NT2/D1 (cell line): ENCODE measurements around the gene GLYR1.
"Not testable (repeated sequence)": the region's sequence is repeated elsewhere in the genome, so short reads cannot be mapped to it uniquely, and the experiment has no call there.

Experiments
- DNase-seq: peaks from one replicate; pipeline ENCODE4 v3.0.0-alpha.2; 2011; ENCODE audit warnings: low read depth, low spot score
- H3K27me3 ChIP-seq: 2 replicates; pipeline ENCODE4 v1.6.0; 2011; ENCODE audit warnings: mild to moderate bottlenecking; ENCODE audit not compliant: insufficient read length, insufficient read depth
- H3K36me3 ChIP-seq: 2 replicates; pipeline ENCODE4 v1.6.1; 2011; ENCODE audit warnings: mild to moderate bottlenecking, low read length, mixed read lengths; ENCODE audit not compliant: insufficient read depth, insufficient read length
- H3K4me1 ChIP-seq: 2 replicates; pipeline ENCODE4 v1.5.1; 2011; ENCODE audit not compliant: insufficient read depth, insufficient read length
- H3K4me3 ChIP-seq: 2 replicates; pipeline ENCODE4 v1.5.1; 2011; ENCODE audit warnings: low read depth; ENCODE audit not compliant: insufficient read length
- H3K9ac ChIP-seq: 2 replicates; pipeline ENCODE4 v1.6.0; 2011; ENCODE audit warnings: low read depth; ENCODE audit not compliant: insufficient read length
- H3K9me3 ChIP-seq: 2 replicates; pipeline ENCODE4 v1.5.1; 2011; ENCODE audit warnings: mild to moderate bottlenecking, low read length; ENCODE audit not compliant: insufficient read depth
- SUZ12 ChIP-seq: IDR thresholded peaks from 2 replicates; pipeline ENCODE4 v1.6.1; 2011; ENCODE audit not compliant: insufficient read length, insufficient read depth; ENCODE audit errors: extremely low read depth
- YY1 ChIP-seq: IDR thresholded peaks from 2 replicates; pipeline ENCODE4 v1.6.1; 2011; ENCODE audit not compliant: insufficient read length, insufficient read depth
- ZNF274 ChIP-seq: IDR thresholded peaks from 2 replicates; pipeline ENCODE4 v1.6.1; 2011; ENCODE audit warnings: mild to moderate bottlenecking, low read depth, low read length

GLYR1 gene

DNA sequence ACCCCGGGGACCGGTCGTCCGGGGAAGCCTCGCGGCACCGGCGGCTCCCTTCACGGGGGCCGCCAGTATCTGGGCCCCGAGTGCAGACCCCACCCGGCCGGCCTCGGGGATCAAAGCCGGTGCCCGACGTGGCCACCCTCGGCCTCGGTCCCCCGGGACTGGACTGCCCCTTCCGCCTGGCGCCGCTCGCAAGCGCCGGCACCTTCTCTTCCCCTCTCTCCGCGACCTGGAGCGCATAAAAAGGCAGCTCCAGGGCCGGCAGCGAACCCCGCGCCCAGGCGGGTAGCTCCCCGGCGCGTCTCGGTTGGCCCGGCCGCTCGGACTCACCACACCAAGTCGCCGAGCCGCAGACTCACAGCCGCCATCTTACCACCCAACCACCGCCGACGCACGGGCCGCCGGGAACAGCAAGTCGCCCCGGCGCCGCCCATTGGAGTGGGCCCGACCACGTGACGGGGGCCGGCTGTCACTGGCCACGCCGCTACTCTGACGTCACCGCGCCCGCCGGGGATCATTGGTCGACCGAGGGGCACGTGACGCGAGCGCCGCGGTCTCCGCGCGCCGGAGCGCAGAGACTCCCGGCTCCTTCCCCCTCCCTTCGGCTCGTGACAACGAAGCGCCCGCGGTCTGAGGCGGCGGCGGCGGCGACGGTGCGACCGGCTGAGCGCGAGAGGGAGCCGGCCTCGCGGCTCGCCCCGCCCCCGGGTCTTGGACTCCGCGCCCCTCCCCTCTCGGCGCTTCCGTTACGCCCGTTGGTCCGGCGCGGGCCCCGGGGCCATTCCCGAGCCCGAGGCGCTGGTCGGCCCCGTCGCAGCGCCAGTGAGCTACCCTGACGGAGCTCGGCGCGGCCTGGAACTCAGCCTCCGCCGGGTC lies at the start of gene GLYR1, which contains the start of gene UBN1:
Gene GLYR1, minus strand, starts transcription at position 388 of the 873 bp plus-strand sequence. Its CDS starts 23 bp downstream, at position 365.
Gene UBN1, plus strand, starts transcription at position 581 of the 873 bp plus-strand sequence. CDS start 5,437 bp downstream, outside the sequence.
- Histone ChIP-seq H3K4me1 (no peaks in the 10 kb centered on the region), H3K36me3 (peaks cover 49% of the 10 kb centered on the region), H3K9me3 (no peaks in the 10 kb centered on the region), H3K9ac (peak within 1 kb of the TSS; percentile 96), H3K4me3 (peak within 1 kb of the TSS; percentile 90), H3K27me3 (no peaks in the 10 kb centered on the region)
- peak; percentile 82 for TF ChIP-seq YY1
- TF ChIP-seq ZNF274, result no peak
- DNase-seq, result peak; percentile 99

DNA sequence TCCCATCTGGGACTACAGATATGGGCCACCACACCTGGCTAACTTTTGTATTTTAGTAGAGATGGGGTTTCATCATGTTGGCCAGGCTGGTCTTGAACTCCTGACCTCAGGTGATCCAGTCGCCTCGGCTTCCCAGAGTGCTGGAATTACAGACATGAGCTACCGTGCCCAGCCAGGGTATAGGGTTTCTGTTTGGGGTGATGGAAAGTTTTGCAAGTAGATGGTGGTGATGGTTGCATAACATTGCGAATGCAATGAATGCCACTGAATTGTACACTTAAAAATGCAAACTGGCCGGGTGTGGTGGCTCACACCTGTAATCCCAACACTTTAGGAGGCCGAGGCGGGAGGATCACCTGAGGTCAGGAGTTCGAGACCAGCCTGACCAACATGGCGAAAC lies 49.7 kb upstream of the GLYR1 start:
- H3K4me3 ChIP-seq, DNase-seq, H3K27me3 ChIP-seq, H3K9me3 ChIP-seq, H3K4me1 ChIP-seq, H3K9ac ChIP-seq: not testable (repeated sequence)
- peaks cover 66% of the 10 kb centered on the region for H3K36me3 ChIP-seq

DNA sequence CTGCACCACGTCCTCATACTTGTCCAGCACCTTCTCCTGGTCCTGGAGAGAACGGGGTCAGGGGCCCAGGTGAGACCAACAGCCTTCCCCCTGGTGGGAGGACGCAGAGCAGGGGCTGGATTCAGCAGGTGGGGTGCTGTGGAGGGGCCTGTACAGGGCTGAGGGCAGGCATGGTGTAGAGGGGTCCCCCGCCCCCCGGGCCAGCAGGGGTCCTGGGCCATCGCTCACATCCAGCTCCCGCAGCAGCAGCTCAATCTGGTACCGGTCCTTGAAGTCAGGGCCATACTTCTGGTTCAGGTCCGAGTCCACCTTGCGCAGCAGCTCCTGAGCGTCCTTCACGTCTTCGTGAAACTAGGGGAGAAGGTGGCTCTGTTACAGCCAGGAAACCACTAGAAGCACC lies 48.3 kb upstream of the GLYR1 start:
- 0 out of 2 replicates have a peak, but pooled peaks cover 5% of the 10 kb centered on the region for H3K9me3 ChIP-seq
- peaks cover 72% of the 10 kb centered on the region for H3K36me3 ChIP-seq
- H3K9ac ChIP-seq, result no peak overlapping the region
- no peak for DNase-seq
- H3K27me3 ChIP-seq, result no peaks in the 10 kb centered on the region
- no peak overlapping the region for H3K4me3 ChIP-seq
- TF ChIP-seq YY1 (no peak), SUZ12 (no peak), ZNF274 (no peak)
- peaks cover 6% of the 10 kb centered on the region for H3K4me1 ChIP-seq

DNA sequence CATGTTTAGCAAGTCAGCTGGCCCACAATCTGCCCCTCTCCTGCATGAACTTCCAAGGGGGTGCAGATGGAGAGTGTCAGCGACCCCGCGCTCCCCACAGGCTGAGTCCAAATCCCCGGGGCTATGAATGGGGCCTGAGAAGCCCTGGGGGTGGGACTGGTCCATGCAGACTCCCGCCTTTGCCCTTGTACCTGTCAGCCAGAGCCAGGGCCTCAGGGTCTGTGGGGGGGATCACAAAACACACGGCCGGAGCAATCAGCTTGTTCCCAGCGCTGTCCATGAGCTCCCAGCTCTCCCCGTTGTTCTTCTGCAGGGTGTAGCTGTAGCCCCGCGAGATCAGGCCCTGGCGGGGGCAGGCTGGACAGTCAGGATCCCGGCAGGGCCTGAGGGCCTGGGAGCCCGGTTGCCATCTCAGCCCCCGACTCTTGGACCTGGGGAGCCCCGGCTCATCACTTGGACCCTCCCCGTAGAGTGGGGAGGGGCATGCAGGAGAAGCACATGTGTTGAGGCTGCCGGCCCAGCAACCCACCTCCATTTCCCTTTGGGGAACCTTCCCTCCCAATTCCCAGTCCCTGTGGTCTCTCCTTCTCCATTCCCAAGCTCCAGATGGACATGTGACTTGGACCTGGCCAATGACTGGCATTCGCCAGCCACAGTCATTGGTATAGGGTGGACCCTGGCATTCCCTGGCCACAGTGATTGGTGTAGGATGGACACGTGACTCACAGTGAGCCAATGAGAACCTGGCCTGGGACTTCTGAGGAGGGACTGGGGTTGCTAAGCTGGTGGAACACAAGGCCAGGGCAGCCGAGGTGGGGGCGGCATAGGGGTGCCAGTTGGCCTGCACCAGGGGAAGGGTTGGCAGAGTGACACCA lies 47.4 kb upstream of the GLYR1 start:
- no peak overlapping the region for H3K4me3 ChIP-seq
- TF ChIP-seq SUZ12 (no peak), ZNF274 (no peak), YY1 (no peak)
- H3K9me3 ChIP-seq, result 0 out of 2 replicates have a peak, but pooled peaks cover 5% of the 10 kb centered on the region
- H3K4me1 ChIP-seq, result peaks cover 8% of the 10 kb centered on the region
- DNase-seq, result no peak
- H3K36me3 ChIP-seq, result peaks cover 80% of the 10 kb centered on the region
- H3K27me3 ChIP-seq, result no peaks in the 10 kb centered on the region
- H3K9ac ChIP-seq, result peak overlapping the region; percentile 10

DNA sequence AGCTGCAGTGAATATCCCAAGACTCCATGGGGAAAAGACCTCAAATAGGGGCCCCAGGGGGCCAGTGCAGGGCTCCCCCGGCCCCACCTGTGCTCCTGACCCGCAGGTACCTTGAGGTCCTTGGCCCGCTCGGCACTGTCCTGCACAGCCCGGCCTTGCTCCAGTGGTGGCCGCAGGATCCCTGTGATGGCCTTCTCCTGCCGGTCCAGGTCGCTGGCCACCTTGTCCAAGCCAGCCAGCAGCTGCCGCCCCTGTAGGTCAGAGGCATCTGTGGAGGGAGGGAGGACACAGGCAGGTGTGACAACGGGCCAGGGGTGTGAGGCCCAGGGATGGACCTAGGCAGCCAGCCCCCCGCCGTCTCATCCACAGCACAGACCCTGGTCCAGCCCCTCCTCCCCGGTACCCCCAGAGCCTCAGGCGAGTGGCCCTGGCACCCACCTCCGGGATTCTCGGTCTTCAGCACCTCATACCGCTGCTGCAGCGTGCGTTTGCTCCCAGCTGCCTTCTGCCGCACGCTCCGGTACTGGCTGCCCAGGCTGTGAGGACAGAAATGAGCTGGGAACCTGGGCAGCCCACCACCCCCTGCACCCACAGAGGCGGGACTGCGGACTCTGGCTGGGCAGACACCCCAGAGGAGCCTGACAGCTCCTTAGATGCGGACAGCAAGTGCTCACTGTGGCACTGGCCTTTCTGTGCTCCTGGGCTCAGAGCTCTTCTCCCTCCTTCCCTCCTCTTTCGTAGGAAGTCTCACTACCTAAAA lies 46.2 kb upstream of the GLYR1 start:
- Histone ChIP-seq H3K9ac (no peak overlapping the region), H3K36me3 (peaks cover 80% of the 10 kb centered on the region), H3K9me3 (0 out of 2 replicates have a peak, but pooled peaks cover under 1% of the 10 kb centered on the region), H3K4me3 (no peak overlapping the region), H3K27me3 (no peaks in the 10 kb centered on the region), H3K4me1 (peaks cover 8% of the 10 kb centered on the region)
- no peak for DNase-seq
- TF ChIP-seq YY1 (no peak), ZNF274 (no peak), SUZ12 (no peak)

DNA sequence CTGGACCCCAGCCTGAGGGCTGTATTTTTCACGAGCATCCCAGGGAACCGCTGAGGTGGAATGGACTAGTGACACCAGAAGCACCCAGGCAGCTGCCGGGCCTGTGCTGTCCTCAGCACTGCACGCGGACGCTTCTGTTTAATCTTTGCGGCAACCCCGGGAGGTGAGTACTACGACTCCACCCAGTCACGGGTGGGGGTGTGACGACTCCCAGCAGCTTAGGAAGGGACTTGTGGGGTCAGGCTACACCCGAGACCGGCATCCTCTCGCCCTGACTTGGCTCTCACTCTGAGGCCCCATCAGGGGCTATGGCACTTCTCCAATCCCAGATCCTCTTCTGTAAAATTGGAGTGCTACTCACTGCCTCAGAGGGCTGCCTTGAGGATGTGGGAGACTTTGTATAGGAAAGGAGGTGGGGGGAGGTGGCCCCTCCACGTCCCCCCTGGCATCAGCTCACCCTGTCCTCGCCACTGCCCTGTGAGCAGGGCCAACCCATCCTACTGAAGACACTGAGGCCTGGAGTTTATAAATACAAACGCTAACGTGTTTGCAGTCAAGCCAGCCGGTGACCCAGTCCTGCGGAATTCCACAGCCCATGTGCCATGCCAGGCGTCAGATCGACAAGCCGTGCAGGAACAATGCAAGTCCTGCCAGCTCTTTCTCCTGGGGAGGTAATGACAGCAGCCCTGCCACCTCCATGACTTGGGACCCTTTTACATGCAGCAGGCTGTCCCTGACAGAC lies 45.4 kb upstream of the GLYR1 start:
- Histone ChIP-seq H3K36me3 (peaks cover 82% of the 10 kb centered on the region), H3K9ac (no peak overlapping the region), H3K9me3 (no peaks in the 10 kb centered on the region), H3K27me3 (no peaks in the 10 kb centered on the region), H3K4me3 (no peak overlapping the region), H3K4me1 (peaks cover 8% of the 10 kb centered on the region)
- DNase-seq, result no peak
- TF ChIP-seq ZNF274, result no peak
- TF ChIP-seq SUZ12, result no peak
- no peak for TF ChIP-seq YY1

DNA sequence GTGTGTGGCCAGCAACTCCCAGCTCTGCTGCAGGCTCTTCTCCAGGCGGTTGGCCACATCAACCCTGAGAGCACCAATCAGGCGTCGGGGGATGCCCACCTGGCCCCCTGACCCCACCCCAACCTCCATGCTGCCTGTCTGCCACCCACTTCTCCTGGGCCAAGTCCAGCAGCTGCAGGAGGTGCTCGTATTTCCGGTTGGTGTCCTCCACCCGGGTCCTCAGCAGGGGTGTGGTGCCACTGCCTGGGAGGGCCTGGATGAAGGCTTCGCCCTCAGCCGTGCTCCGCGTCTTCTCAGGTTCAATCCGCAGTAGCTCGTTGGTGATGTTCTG lies 44.8 kb upstream of the GLYR1 start:
- Histone ChIP-seq H3K4me3 (no peak overlapping the region), H3K9ac (no peak overlapping the region), H3K4me1 (peaks cover 8% of the 10 kb centered on the region), H3K27me3 (no peaks in the 10 kb centered on the region), H3K9me3 (no peaks in the 10 kb centered on the region), H3K36me3 (peaks cover 85% of the 10 kb centered on the region)
- no peak for DNase-seq
- TF ChIP-seq SUZ12, result no peak
- TF ChIP-seq YY1, result no peak
- no peak for TF ChIP-seq ZNF274
